Activated CD8-positive, alpha-beta T cell treated with anti-CD3 and anti-CD28 coated beads for 36 hours (primary cell): ENCODE measurements around the gene NEURL1B. TPM values are rescaled to one million over a fixed set of nuclear protein-coding genes. Genes with fewer than 3 reads are reported as not detected.
"Not testable (repeated sequence)": the region's sequence is repeated elsewhere in the genome, so short reads cannot be mapped to it uniquely, and the experiment has no call there.

Source experiments
- ATAC-seq: fragments of 200-7000 bp; cut with Tn5 transposase; one replicate; pipeline ENCODE4 v1.10.0; 2021; ENCODE audit warnings: mild to moderate bottlenecking, moderate library complexity
- CTCF ChIA-PET: fragments of 350-600 bp; sonication (Branson Sonifier 250); formaldehyde crosslinking; loops from one replicate; lab custom pipeline; 2021; ENCODE audit warnings: antibody characterized with exemption; lab: Charles Lee
- POLR2A ChIA-PET: fragments of 350-600 bp; sonication (Branson Sonifier 250); formaldehyde crosslinking; loops from one replicate; lab custom pipeline; 2021; ENCODE audit warnings: antibody characterized with exemption; lab: Charles Lee
- DNase-seq: peaks from one replicate; pipeline ENCODE4 v3.0.0-alpha.2; 2020
- H3K27ac Mint-ChIP-seq: one replicate; pipeline ENCODE4 v1.8.0; 2021; ENCODE audit warnings: mild to moderate bottlenecking, mixed read lengths
- H3K27me3 Mint-ChIP-seq: one replicate; pipeline ENCODE4 v1.8.0; 2021; ENCODE audit warnings: mixed read lengths
- H3K36me3 Mint-ChIP-seq: one replicate; pipeline ENCODE4 v1.8.0; 2021; ENCODE audit warnings: low read depth, mixed read lengths
- H3K4me1 Mint-ChIP-seq: one replicate; pipeline ENCODE4 v1.8.0; 2021; ENCODE audit warnings: low read depth, mixed read lengths
- H3K4me3 Mint-ChIP-seq: one replicate; pipeline ENCODE4 v1.8.0; 2021; ENCODE audit warnings: mild to moderate bottlenecking, moderate library complexity, mixed read lengths
- H3K9me3 Mint-ChIP-seq: one replicate; pipeline ENCODE4 v1.8.0; 2021; ENCODE audit warnings: mixed read lengths
- CTCF ChIP-seq: fragments of 200-600 bp; IDR thresholded peaks from one replicate; pipeline ENCODE4 v1.8.0; 2022; ENCODE audit warnings: antibody characterized with exemption, mild to moderate bottlenecking
- intact Hi-C: fragments of 100-400 bp; cut with micrococcal nuclease; formaldehyde crosslinking; loops from one replicate; pipeline ENCODE4 v1.10.0; 2022
- total RNA-seq, 2 experiments: library from RNA; stranded (reverse); gene quantifications; one replicate each; pipeline ENCODE4 v1.2.3, GENCODE V29; 2021

NEURL1B gene
- total RNA-seq, 2 experiments from 2014 or later: 0.18 to 0.22 TPM

- no peaks in the 10 kb centered on the region for H3K36me3 Mint-ChIP-seq
- no peaks in the 10 kb centered on the region for H3K9me3 Mint-ChIP-seq
- peaks cover 16% of the 10 kb centered on the region for H3K27me3 Mint-ChIP-seq
- H3K27ac Mint-ChIP-seq: no peak overlapping the region
- CTCF ChIA-PET: no interaction called here
- POLR2A ChIA-PET: no interaction called here
- H3K4me3 Mint-ChIP-seq: no peak overlapping the region
- ATAC-seq: no peak
- no peak for DNase-seq
- no peaks in the 10 kb centered on the region for H3K4me1 Mint-ChIP-seq
- intact Hi-C loops: no loop called here
- TF ChIP-seq CTCF: no peak
Measured at GRCh38 chr5:172646716-172647285, 5.7 kb downstream of the NEURL1B start.

- TF ChIP-seq CTCF: no peak
- ATAC-seq (no peak), DNase-seq (no peak)
- Mint-ChIP-seq H3K9me3 (no peaks in the 10 kb centered on the region), H3K27ac (no peak overlapping the region), H3K4me1 (no peaks in the 10 kb centered on the region), H3K27me3 (peaks cover 10% of the 10 kb centered on the region), H3K4me3 (no peak overlapping the region), H3K36me3 (no peaks in the 10 kb centered on the region)
- intact Hi-C loops: no loop called here
- ChIA-PET POLR2A (no interaction called here), CTCF (no interaction called here)
Measured at GRCh38 chr5:172647352-172648012, 6.4 kb downstream of the NEURL1B start.

GRCh38 chr5:172648013-172648381 lies 6.9 kb downstream of the NEURL1B start:
- intact Hi-C loops: no loop called here
- Mint-ChIP-seq H3K4me3 (no peak overlapping the region), H3K4me1 (no peaks in the 10 kb centered on the region), H3K36me3 (no peaks in the 10 kb centered on the region), H3K9me3 (no peaks in the 10 kb centered on the region), H3K27ac (no peak overlapping the region), H3K27me3 (peaks cover 7% of the 10 kb centered on the region)
- POLR2A ChIA-PET: no interaction called here
- no peak for TF ChIP-seq CTCF
- ATAC-seq (no peak), DNase-seq (no peak)
- CTCF ChIA-PET: no interaction called here

- POLR2A ChIA-PET: no interaction called here
- ATAC-seq (no peak), DNase-seq (no peak)
- H3K36me3 Mint-ChIP-seq: no peaks in the 10 kb centered on the region
- H3K27ac Mint-ChIP-seq: no peak overlapping the region
- H3K4me3 Mint-ChIP-seq: no peak overlapping the region
- intact Hi-C loops: no loop called here
- CTCF ChIA-PET: no interaction called here
- H3K27me3 Mint-ChIP-seq: peaks cover 2% of the 10 kb centered on the region
- no peaks in the 10 kb centered on the region for H3K9me3 Mint-ChIP-seq
- TF ChIP-seq CTCF: no peak
- H3K4me1 Mint-ChIP-seq: no peaks in the 10 kb centered on the region
Measured at GRCh38 chr5:172648755-172649154, 7.7 kb downstream of the NEURL1B start.

GRCh38 chr5:172656496-172656895 lies 15.4 kb downstream of the NEURL1B start:
- H3K27ac Mint-ChIP-seq, ATAC-seq, intact Hi-C loops, POLR2A ChIA-PET, DNase-seq, H3K27me3 Mint-ChIP-seq, CTCF ChIA-PET, H3K36me3 Mint-ChIP-seq, H3K4me1 Mint-ChIP-seq, H3K4me3 Mint-ChIP-seq: not testable (repeated sequence)
- peaks cover 13% of the 10 kb centered on the region for H3K9me3 Mint-ChIP-seq

- H3K27me3 Mint-ChIP-seq, H3K4me1 Mint-ChIP-seq, ATAC-seq, DNase-seq, CTCF ChIA-PET, H3K36me3 Mint-ChIP-seq, POLR2A ChIA-PET, H3K4me3 Mint-ChIP-seq, intact Hi-C loops, H3K27ac Mint-ChIP-seq: not testable (repeated sequence)
- H3K9me3 Mint-ChIP-seq: peaks cover 13% of the 10 kb centered on the region
Measured at GRCh38 chr5:172657524-172658233, 16.6 kb downstream of the NEURL1B start.
